ENCODE results near the gene EXTL1. TPM values are rescaled to one million over a fixed set of nuclear protein-coding genes. Genes with fewer than 3 reads are reported as not detected.

The EXTL1 gene
- total RNA-seq, 2 donors from 2014 or later = 3.3 to 3.7 TPM

DNA sequence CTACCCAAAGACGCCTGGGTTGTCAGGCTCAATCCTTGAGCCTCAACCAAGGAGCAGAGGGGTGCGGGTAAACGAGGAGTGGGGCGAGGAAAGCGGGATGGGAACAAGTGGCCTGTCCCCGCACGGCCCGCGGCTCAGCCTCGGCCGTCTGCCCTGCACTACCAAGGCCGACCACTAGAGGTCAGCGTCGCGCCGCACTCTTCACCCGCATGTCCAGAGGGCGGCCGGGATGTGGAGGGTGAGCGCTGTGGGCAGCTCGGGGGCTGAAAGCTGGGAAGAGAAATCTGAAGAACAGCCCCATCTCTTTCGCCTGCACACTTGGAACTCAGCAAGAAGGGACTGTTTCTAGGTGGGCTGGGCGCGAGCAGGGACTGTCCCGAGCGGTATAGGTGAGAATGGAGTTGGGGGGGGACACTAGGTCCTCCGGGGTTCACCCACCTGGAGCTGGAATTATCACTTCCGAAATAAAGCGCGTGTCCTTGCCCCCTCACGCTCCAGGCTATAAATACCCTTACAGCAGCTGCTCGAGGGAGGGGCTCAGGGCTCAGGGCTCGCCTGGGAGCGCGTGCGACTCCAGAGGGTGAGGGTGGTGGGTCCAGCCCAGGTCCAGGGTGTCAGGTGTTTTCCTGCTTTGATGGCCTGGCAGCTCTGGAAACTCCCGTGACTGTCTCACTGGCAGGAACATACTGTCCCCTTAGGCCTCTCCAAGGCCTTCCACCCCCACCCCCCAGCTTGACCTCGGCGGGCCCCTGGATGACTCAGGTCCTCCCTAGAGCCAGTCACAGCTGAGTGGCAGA lies 14.6 kb downstream of the EXTL1 start:
- Mint-ChIP-seq H3K27ac (peak overlapping the region; percentile 90), H3K4me1 (peaks cover 9% of the 10 kb centered on the region), H3K27me3 (ENCODE audit: insufficient read depth) (peaks cover 45% of the 10 kb centered on the region), H3K4me3 (peak overlapping the region; percentile 84), H3K9me3 (no peaks in the 10 kb centered on the region), H3K36me3 (ENCODE audit: low read depth) (no peaks in the 10 kb centered on the region)
- TF ChIP-seq, protein P1, sequence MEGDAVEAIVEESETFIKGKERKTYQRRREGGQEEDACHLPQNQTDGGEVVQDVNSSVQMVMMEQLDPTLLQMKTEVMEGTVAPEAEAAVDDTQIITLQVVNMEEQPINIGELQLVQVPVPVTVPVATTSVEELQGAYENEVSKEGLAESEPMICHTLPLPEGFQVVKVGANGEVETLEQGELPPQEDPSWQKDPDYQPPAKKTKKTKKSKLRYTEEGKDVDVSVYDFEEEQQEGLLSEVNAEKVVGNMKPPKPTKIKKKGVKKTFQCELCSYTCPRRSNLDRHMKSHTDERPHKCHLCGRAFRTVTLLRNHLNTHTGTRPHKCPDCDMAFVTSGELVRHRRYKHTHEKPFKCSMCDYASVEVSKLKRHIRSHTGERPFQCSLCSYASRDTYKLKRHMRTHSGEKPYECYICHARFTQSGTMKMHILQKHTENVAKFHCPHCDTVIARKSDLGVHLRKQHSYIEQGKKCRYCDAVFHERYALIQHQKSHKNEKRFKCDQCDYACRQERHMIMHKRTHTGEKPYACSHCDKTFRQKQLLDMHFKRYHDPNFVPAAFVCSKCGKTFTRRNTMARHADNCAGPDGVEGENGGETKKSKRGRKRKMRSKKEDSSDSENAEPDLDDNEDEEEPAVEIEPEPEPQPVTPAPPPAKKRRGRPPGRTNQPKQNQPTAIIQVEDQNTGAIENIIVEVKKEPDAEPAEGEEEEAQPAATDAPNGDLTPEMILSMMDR (conservative IDR thresholded peaks at IDR 0.05) = peak; percentile 99
- DNase-seq = peak; percentile 96
- Histone ChIP-seq H3K9me3 (ENCODE audit: control insufficient read depth, low read length) (no peaks in the 10 kb centered on the region), H3K27me3 (ENCODE audit: control insufficient read depth, insufficient read depth, low read length, poor library complexity, severe bottlenecking) (peaks cover 31% of the 10 kb centered on the region), H3K4me3 (ENCODE audit: low read length) (peak overlapping the region; percentile 91), H3K36me3 (ENCODE audit: control insufficient read depth, insufficient read depth, low read length) (no peaks in the 10 kb centered on the region), H3K4me1 (ENCODE audit: control insufficient read depth, insufficient read depth, low read length) (no peaks in the 10 kb centered on the region), H3K9ac (ENCODE audit: extremely low read depth, low read length, poor library complexity, severe bottlenecking) (peak overlapping the region; percentile 68), H3K27ac (ENCODE audit: low read depth, low read length) (no peak overlapping the region)
- 22 to 29% methylated on average over 13 to 39 of the region's 39 CpGs for WGBS, 2 experiments (ENCODE audit: insufficient coverage in 1 of 2, insufficient read length in 1 of 2)

DNA sequence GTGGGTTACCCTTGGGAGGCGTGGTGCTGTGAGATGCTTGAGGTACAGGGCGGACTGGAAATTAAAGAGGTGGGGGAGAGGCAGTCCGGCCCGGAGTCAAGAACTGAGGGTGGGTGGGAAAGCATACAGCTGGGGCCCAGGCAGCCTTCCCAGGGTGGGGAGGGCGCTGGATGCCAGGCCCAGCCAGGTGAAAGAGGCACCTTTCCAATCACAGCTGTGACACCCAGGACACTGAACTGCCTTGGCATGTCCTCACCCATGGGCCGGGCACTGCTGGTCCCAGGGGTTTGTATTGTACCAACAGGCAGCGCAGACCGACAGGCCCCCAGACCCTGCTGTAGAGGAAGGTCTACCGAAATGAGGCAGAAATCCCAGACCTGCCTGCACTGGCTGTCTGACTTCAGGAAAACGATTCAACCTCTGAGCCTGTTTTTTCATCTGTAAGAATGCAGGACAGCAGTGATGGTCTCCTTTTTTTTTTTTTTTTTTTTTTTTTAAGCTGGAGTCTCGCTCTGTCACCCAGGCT lies 15.2 kb downstream of the EXTL1 start:
- Histone ChIP-seq H3K4me3 (ENCODE audit: low read length) (no peak overlapping the region), H3K4me1 (ENCODE audit: control insufficient read depth, insufficient read depth, low read length) (no peaks in the 10 kb centered on the region), H3K27me3 (ENCODE audit: control insufficient read depth, insufficient read depth, low read length, poor library complexity, severe bottlenecking) (peaks cover 35% of the 10 kb centered on the region), H3K9ac (ENCODE audit: extremely low read depth, low read length, poor library complexity, severe bottlenecking) (no peak overlapping the region), H3K36me3 (ENCODE audit: control insufficient read depth, insufficient read depth, low read length) (no peaks in the 10 kb centered on the region), H3K9me3 (ENCODE audit: control insufficient read depth, low read length) (no peaks in the 10 kb centered on the region), H3K27ac (ENCODE audit: low read depth, low read length) (no peak overlapping the region)
- TF ChIP-seq, protein P1 (conservative IDR thresholded peaks at IDR 0.05) = no peak
- Mint-ChIP-seq H3K36me3 (ENCODE audit: low read depth) (no peaks in the 10 kb centered on the region), H3K9me3 (no peaks in the 10 kb centered on the region), H3K4me1 (peaks cover 9% of the 10 kb centered on the region), H3K27me3 (ENCODE audit: insufficient read depth) (peaks cover 48% of the 10 kb centered on the region), H3K4me3 (no peak overlapping the region), H3K27ac (no peak overlapping the region)
- no peak for DNase-seq
- 86 to 95% methylated on average over 4 to 11 of the region's 11 CpGs for WGBS, 2 experiments (ENCODE audit: insufficient coverage in 1 of 2, insufficient read length in 1 of 2)

DNA sequence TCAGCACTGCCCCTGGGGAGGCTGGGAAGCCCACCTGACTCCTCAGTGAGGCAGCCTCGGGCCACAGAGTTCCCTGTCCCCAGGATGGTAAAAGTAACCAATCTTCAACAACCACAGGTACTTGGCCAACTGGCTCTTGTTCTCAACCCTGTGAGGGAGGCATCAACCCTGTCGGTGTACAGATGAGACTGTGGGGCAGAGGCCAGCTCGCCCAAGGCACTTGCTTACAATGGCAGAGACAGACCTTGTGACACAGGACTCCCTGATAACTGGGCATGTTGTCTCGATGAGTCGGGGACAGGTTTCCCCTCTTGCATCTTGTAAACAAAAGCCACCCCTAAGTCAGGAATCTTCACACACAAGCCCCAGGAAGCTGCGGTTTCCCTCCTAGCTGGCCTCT lies 16.3 kb downstream of the EXTL1 start:
- Mint-ChIP-seq H3K9me3 (no peaks in the 10 kb centered on the region), H3K27ac (no peak overlapping the region), H3K27me3 (ENCODE audit: insufficient read depth) (peaks cover 48% of the 10 kb centered on the region), H3K36me3 (ENCODE audit: low read depth) (no peaks in the 10 kb centered on the region), H3K4me3 (no peak overlapping the region), H3K4me1 (peaks cover 9% of the 10 kb centered on the region)
- Histone ChIP-seq H3K4me1 (ENCODE audit: control insufficient read depth, insufficient read depth, low read length) (no peaks in the 10 kb centered on the region), H3K36me3 (ENCODE audit: control insufficient read depth, insufficient read depth, low read length) (no peaks in the 10 kb centered on the region), H3K4me3 (ENCODE audit: low read length) (no peak overlapping the region), H3K9me3 (ENCODE audit: control insufficient read depth, low read length) (no peaks in the 10 kb centered on the region), H3K9ac (ENCODE audit: extremely low read depth, low read length, poor library complexity, severe bottlenecking) (no peak overlapping the region), H3K27ac (ENCODE audit: low read depth, low read length) (no peak overlapping the region), H3K27me3 (ENCODE audit: control insufficient read depth, insufficient read depth, low read length, poor library complexity, severe bottlenecking) (peaks cover 44% of the 10 kb centered on the region)
- TF ChIP-seq, protein P1 (conservative IDR thresholded peaks at IDR 0.05) = no peak
- 83 to 91% methylated on average over 5 to 6 of the region's 6 CpGs for WGBS, 2 experiments (ENCODE audit: insufficient coverage in 1 of 2, insufficient read length in 1 of 2)
- DNase-seq = no peak

Measured in endodermal cell (in vitro differentiated cells).